ENCODE data around the gene CLNK.

DNA sequence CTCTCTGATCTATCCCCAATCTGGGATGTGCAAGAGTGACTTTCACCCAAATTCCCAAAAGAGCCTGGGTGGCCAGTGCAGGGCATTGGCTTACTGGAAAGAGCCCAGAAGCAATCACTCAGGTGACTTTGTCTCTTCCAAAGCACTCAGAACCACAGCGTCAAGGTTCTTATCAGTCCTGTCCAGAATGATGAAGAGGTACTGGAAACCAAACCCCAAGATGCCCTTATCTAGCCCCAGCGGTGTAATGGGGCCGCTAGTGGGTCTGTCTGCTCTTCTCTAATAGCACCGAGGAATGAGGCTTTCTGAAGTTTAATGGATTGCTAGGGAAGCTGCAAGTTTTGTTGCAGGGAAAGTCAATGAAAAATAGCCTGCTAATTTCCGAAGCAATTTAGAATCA lies 21.6 kb downstream of the CLNK start:
- TF ChIP-seq, protein P1, sequence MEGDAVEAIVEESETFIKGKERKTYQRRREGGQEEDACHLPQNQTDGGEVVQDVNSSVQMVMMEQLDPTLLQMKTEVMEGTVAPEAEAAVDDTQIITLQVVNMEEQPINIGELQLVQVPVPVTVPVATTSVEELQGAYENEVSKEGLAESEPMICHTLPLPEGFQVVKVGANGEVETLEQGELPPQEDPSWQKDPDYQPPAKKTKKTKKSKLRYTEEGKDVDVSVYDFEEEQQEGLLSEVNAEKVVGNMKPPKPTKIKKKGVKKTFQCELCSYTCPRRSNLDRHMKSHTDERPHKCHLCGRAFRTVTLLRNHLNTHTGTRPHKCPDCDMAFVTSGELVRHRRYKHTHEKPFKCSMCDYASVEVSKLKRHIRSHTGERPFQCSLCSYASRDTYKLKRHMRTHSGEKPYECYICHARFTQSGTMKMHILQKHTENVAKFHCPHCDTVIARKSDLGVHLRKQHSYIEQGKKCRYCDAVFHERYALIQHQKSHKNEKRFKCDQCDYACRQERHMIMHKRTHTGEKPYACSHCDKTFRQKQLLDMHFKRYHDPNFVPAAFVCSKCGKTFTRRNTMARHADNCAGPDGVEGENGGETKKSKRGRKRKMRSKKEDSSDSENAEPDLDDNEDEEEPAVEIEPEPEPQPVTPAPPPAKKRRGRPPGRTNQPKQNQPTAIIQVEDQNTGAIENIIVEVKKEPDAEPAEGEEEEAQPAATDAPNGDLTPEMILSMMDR (IDR thresholded peaks at IDR 0.05; ENCODE audit: low read depth, low read length) = no peak
- TF ChIP-seq EZH2phosphoT487 (IDR thresholded peaks at IDR 0.05; ENCODE audit: low read depth) = no peak

All from OCI-LY3 (cell line).